Muscle of back (tissue), 11 donors: Measurements from ENCODE around the gene PTH. TPM values are rescaled to one million over a fixed set of nuclear protein-coding genes. Genes with fewer than 3 reads are reported as not detected.
A peak's percentile ranks its signal among the peaks of the same experiment; 100 is the strongest.

Source experiments
- DNase-seq, 3 donors: peaks; one replicate each; pipeline versions ENCODE4 v3.0.0 to v3.0.0-alpha.2; 2013
- polyA plus RNA-seq, 10 donors: library from polyadenylated mRNA; unstranded; fragments of 120-200 nt; gene quantifications; one replicate each; pipeline ENCODE4 v1.2.1, GENCODE V29; 2013; ENCODE audit not compliant: insufficient read length in 10 of 10

Gene PTH
- polyA plus RNA-seq, 10 donors = not detected

DNA sequence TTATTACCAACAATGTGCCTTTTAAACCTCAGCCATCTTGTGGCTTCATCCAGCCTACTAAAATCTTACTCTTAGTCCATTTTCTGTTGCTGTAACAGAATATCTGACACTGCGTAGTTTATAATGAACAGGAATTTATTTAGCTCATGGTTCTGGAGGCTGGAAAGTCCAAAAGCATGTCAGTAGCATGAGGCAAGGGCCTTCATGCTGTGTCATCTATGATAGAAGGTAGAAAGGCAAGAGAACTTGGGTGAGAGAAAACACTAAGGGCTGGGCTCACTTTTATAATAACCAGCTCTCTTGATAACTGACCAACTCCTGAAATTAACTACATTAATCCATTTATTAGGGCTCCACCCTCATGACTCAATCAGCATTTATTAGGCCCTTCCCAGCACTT lies 46.3 kb downstream of the PTH start:
- DNase-seq = no peak

DNA sequence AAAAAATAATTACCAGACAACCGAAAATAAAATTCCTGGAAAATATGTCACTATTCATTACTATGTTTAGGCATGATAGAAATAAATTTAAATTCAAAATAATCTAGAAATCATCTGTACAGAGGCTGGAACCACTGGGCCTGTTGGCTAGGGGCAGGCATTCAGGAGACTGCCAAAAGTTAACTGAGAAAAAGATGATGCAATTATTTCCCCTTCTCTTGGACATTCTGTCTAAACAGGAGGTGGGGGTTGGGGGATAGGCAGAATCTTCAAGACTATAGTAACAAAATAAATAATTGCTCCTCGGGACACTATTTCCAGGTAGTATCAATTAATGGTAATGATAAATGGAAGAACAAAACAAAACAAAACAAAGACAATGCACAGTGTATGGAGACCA lies 46.9 kb downstream of the PTH start:
- DNase-seq = peak; percentile 23 to 76 (median 53)

DNA sequence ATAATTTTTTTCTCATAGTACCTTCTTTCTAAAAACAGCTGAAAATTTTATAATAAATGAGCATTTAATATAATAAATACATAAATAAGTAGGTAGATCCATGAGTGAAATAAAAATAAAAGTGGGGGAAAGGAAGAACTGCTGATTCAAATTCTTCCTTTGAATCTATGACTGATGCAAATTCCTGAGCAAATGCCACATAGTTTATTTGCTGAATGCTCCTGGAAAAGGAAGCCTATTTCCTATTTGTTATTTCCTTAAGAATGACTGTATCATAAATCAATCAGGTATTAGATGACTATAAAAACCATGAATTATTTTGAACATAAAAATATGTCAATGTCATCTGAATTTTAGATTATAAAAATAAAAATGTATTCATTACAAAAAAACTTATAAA lies 49.4 kb downstream of the PTH start:
- DNase-seq = no peak

DNA sequence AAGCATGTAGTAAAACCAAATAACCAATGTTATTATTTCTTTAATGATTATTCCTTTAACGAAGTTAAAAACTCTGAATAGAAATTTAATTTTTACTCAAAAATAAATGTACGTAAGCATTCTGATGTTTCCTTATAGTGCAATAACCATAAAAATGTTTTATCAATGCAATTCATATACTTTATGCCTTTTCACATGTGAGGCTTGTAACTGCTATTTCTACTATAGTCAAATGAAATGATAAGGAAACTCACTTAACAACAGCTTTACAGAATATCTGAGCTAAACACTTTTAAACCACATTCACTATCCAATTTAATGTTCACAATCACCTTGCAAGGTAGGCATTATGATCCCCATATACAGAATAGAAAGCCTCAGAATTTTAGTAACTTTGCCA lies 50.2 kb downstream of the PTH start:
- no peak for DNase-seq

Other genes with a start within 250 kb of the PTH start
- gene BMAL1, start 218.2 kb downstream of the PTH start, polyA plus RNA-seq = 10 to 100 TPM in 4 of 10 donors, 1 to 10 TPM in 6; 5.2 to 13.4 (median 8.7) TPM
- 10 to 100 TPM; 21.3 to 28.3 (median 26.1) TPM for gene BTBD10, start 32.8 kb downstream of the PTH start, polyA plus RNA-seq
- gene FAR1, start 172.7 kb upstream of the PTH start, polyA plus RNA-seq = 10 to 100 TPM; 37.5 to 62.5 (median 52.2) TPM